HG03097 (cell line): ENCODE data around the gene SEC23IP.

Experiments
- ATAC-seq: cut with Tn5 transposase; IDR thresholded peaks from one replicate; pipeline ENCODE4 v1.9.1; 2021; ENCODE audit not compliant: unreplicated experiment, low FRiP score

The SEC23IP gene

DNA sequence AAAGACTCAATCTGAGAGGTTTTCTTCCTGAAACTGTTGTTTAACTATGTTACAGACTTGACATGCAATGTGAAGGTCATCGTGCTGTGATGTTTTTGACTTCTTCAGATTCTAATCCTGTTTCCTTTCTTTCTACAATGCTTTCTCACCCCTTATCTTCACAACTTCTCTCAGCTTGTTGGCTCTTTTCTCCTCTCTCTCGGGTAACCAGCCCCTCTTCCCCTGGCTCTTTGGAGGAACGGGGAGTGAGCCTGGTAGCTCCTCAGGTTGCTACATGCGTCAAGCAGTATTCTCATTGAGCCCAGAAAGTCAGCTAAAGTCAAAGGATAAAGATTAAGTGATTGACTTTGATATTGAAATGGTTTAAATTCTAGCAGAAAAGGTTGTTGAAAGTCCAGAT lies 40.1 kb downstream of the SEC23IP start:
- ATAC-seq, result no peak

DNA sequence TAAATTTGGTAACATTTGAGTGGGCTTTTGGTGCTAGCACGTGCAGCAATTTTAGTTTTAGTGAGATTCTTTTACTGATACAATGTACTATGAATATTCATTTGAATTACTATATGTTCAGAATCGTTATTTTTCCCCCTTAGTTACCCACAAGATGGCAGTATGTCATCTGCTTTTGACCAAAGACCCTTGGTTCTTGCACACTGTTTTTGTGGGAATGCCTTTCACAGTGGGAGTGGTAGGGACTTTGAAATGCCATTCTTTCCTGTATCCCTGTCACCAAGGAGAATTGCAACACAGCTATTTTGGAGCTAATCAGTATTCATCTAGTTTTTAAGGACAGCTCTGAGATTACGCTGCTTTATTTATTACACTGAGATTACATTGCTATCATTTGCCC lies 40.6 kb downstream of the SEC23IP start:
- ATAC-seq, result no peak

DNA sequence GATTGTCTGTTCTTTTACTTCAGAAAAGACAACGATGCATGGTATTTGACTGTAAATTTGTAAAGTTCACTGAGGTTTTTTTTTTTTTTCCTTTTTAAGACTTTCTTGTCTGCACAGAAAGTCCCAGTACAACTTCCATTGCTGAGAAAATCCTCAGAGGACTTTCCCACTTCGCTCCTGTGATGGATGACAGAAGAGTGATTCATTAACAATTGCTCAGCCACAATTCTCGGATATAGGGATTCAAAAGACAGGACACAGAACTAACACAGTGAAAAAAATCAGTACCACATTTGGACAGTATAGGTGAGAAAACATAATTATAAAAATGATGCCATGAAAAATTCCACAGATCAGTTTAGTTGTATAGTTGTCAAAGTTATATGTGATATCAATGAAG lies 48.0 kb downstream of the SEC23IP start:
- no peak for ATAC-seq

DNA sequence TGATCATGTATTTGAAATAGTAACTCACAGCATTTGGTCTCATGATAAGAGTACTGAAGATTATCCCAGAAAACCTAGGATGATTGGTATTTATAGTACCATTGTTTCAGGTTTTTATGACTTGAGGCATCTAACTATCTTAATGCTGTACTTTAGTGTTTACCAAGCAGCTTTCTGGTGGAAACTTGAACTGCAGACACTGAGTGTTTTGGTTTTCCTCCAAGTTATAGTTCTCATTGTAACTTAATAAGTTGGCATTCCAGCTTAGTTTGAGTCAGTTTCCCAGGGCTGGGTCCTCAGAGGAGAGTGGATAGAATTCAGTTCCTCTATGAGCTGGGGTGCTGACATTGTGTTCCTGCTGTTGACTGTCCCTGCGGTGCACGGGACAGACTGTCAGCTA lies 50.4 kb downstream of the SEC23IP start:
- no peak for ATAC-seq

DNA sequence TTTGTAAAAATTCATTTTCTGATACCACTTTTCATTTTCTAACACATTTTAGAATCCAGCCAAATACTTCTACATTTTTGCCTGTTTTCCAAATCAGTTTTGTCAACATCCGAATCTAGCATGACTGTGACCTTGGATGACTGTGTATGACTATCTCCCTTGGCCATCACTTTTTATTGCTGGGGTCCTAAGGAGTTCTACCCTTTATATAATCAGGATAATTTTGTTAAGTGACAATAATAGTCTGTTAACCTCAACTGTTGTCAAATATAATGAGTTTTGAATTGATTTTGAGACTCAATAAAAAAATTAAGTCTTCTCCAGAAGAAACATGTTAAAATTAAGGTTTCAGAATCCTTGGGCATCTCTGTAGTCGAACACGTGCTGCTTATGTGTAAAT lies 53.3 kb downstream of the SEC23IP start:
- no peak for ATAC-seq

DNA sequence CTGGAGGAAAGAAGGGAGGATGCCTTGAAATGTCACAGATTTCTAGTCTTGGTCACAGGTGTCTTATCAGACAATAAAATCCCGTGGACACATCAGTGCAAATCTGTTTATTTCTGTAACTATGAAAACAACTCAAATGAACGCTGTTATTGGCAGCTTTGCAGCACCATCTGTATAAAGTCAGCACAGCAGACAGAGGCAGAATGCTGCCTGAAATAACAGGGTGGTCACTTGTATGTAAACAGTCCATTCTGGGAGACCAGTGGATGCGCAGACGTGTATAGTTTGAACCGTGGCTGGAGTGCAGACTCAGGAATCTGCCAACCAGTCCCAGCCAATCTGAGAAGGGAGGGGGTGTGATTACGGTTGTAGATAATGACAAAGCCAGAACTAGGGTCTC lies 54.8 kb downstream of the SEC23IP start:
- no peak for ATAC-seq

DNA sequence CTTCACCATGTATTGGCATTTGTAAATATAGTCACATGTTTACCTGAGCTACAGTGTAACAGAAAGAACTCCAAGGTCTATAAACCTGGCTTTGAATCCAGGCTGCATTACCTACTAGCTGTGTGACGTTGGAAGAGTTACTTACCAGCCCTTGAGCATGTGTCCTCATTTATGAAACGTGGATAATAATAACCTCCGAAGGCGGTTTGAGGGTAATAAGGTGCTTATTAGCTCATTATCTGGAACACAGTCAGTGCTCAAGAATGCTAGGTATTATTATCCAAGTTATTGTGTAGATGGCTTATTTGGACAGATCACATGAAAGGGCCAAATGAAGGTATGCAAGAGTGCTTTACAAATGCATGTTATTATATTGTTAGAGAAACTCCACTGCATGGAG lies 64.9 kb downstream of the SEC23IP start:
- no peak for ATAC-seq

DNA sequence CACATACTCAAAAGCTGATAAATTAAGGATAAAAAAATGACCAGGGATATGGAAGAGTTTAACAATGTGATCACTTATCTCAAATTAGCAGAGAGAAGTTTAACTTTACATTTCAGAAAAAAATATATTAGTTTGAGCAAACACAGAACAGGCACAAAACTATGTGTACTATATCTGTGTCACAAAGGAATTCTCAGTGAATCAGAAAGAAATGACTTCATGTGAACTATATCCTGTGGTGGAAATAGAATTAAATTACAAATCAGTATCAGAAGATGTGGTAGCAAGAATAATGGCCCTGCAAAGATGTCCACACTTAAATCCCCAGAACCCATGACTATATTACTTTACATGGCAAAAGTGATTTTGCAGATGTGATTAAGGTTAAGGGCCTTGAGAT lies 70.3 kb downstream of the SEC23IP start:
- ATAC-seq, result no peak

DNA sequence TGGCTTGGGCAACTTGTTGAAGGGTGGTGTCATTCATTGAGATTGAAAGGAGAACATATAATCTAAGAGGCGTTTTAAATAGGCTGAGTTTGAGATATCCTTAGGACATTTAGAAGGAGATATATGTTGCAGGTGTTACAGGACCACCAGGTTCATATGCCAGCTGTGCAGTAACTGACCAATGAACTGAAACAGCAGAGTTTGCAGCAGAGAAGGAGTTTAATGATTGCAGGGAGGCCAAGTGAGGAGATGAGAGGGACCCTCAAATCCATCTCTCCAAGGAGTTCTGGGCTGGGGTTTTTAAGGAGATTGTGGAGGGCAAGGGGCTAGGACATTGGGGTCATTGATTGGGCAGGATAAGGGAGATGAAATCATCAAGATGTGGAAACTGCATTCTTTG lies 74.5 kb downstream of the SEC23IP start:
- ATAC-seq, result no peak

DNA sequence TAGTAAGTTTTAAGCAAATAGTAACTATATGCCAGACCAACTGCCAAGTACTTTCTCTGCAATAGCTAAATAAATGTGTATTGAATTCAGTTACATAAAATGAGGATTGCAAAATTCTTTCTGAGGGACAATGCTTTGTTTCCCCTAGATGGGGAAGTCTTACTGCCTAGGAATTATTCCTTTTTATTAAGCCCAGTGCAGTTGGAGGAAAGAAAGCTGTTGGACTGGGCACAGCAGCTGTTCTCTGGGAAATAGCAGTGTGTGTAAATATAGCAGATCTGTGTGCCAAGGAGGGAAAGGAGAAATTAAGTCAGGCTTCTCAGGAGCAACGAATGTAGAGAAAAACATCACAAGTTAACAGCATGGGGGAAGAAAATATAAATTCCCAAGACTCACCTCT lies 77.1 kb downstream of the SEC23IP start:
- ATAC-seq, result no peak

DNA sequence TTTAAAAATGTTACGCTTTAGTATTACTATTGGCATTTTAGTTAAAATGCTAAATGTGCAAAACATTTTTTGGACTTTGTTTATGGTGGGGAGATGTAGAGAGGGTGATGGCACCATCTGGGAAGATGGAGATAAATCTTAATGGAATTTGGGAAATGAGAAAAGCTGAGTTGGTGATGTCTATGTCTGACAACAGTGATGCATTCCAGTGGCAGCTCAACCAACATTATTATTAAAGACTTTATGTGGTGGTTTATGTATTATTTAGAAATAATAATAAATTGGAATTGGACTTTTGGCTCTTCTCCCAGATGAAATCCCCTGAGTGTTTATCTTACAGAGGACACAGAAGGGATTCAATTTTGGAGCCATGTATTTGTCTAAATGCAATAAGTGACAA lies 77.6 kb downstream of the SEC23IP start:
- no peak for ATAC-seq

DNA sequence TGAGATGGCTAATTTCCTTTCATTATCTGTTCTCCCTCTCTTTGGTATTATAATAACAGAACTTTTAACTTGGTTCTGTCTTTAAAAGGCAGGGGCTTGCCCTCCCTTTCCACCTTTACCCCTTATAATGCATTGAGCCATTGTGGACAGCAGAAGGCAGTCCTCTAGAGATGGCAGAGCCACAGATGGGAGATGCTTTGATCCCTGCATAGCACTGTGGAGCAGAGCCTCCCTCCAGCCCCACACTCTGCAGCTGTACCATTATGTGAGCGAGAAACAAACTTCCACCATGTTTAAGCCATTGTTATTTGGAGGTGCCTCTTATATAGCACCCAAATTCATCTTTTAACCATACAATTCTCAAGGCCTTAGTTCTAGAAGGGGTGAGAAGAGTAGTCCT lies 78.4 kb downstream of the SEC23IP start:
- no peak for ATAC-seq

DNA sequence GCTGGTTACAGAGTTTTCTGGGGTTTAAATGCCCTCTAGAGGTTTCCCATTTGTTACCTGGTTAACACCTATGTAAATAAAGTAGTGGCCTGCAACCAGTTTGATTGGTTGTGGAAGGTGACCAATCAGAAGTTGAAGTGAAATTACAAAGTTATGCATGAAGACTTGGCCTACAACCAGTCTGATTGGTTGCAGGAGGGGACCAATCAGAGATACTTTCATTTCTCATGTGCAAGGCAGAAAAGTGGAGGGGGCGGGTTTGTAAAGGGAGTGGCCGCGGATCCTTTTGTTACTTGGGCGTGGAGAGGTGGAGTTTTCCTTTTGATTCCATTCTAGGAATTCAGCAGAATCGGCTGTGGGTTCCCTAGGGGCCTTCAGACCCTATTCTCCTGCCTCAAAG lies 80.8 kb downstream of the SEC23IP start:
- no peak for ATAC-seq

DNA sequence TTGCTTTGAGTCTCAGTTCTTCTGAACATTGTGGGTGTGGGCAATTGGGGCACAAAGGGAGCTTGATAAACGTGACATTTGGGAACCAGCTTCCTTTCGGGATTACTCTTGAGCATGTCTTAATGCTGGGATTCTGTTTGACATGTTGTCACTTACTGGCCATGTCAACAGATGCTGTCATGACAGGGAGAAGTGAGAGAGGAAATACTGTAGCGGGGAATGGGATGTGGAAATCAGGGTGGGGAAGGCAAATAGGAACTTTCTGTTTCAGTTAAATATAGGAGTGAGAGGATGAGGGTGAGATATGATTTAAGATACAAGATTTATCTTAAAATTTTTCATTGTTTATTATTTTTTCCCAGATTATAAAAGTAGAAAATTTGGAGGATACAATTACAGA lies 83.9 kb downstream of the SEC23IP start:
- ATAC-seq, result no peak

DNA sequence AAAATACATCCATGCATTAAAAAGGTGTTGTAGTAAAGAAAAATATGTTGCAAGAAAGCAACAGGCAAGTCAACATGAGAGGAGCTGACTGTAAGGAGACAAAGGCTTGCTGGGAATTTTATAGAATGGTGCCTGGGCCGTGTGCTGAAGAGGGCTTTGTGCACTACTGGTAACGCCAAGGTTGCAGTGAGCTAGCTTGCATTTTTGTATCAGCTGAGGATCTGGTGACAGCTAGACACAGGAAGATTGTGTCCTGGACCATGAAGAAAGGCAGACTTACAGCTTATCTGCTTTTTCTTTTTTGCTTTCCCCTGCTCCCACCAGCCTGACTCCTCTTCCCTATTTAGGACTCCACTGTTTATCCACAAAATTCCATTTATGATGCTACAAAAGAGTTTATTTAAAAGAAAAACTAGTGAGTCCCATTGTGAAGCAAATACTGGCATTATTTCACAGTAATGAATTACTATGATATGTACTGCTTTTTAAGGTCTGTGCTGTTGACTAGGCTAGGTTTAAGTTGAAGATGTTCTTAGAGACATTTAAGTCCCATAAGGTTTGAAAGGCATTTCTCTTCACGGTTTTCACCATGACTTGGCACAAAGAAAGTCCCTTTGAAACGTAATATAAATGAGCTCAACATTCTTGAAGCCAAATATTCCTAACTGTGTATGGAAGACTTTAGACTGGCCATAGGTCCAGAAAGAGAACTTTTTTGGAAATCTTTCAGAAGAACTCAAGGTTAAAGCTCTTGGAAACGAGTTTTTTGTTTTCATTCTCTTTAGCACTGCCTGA lies 88.6 kb downstream of the SEC23IP start:
- no peak for ATAC-seq

DNA sequence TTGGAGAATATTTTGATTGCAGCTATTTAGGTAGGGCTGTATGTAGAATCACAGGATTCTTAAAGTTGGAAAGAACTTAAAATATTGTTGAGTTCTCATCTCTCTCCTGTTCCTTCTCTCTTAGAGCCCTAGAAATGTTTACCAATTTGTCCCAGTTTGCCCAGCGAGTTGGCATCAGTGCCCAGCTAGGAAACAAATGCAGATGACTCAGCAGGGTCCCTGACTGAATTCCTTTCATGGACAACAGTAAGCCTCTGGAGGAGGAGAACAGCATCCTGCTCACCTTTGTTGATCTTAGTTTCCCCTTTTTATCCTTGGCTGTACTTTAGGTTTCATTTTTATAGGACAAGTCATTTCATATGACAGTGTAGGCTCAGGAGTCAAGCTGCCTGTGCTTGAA lies 89.3 kb downstream of the SEC23IP start:
- no peak for ATAC-seq

DNA sequence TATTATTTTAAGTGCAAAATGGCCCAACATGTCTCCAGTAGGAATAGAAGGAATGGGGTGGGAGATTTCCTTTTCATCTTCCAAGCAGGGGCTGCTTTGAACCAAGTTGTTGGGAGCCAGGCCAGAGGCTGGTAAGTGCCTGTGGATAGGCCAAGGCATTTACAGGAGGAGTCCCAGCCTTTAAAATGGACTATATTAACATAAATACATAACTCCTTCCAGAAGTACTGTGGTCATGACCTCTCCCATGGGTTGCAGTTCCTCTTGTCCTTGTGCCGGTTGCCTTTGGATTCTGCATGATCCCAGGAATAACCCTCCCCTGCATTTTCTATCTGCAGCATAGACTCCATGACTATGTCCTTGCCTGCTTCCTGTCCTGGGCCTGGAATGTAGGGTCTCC lies 95.8 kb downstream of the SEC23IP start:
- ATAC-seq, result no peak

DNA sequence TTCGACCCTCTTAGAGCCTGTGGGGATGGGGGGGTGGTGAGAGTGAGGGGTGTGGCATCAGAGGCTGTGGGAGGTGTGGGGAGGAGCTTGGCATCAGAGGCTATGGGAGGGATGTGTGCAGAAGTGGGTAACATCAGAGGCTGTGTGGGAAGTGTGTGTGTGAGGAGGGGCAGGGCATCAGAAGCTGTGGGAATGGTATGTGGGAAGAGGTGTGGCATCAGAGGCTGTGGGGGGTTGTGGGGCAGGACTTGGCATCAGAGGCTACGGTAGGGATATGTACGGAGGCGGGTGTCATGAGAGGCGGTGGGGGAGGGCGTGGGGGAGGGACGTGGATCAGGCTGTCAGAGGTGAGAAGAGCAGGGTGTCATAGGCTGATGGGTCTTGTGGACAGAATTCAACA lies 97.4 kb downstream of the SEC23IP start:
- ATAC-seq, result no peak

DNA sequence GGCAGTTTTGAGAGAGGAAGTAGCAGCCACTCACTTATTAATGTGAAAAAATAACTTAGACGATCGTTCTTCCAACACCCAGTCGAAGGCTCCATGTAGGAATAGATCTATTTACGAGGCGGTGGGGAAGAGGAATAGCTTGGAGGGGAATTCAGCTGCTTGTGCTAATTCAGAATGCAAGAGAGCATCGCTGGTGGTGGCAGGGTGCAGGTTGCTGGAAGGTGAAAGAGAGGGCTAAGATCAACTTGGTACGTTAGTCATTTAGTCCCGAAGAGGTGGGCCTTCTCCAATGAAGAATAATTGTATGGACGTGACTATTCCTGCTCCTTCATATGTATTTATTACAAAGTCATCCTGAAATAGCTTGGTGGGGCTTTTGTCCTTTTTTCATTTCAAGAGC lies 98.5 kb downstream of the SEC23IP start:
- no peak for ATAC-seq

DNA sequence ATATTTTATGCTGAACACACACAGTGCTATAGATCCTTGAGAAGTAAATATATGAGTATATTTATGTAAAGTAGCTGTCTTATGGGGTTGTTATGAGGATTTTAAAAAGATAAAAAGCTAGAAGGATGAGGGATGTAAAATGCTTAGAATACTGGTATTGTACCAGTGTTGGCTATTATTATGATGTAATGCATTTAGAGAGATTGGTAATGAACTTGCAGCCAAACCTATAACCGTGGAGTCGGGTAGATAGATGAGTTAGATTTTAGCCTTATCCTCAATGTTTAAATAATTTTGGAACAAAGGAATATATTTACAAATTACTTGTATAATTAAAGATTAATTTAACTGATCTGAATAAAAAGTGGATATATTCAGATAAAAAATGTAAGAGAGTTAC lies 99.3 kb downstream of the SEC23IP start:
- no peak for ATAC-seq
